GM23248 (cell line): ENCODE data around the gene RAD51B.

Source experiments
- EZH2 ChIP-seq: fragments of 200-600 bp; sonication (generic); IDR thresholded peaks from 2 replicates; pipeline ENCODE4 v1.6.1; 2018; ENCODE audit warnings: antibody characterized with exemption, mild to moderate bottlenecking; ENCODE audit not compliant: insufficient read depth, poor library complexity, severe bottlenecking
- EZH2phosphoT487 ChIP-seq: fragments of 200-600 bp; sonication (generic); IDR thresholded peaks from 2 replicates; pipeline ENCODE4 v1.6.1; 2018; ENCODE audit warnings: antibody characterized with exemption, moderate library complexity, mild to moderate bottlenecking, low read depth; ENCODE audit not compliant: insufficient read depth

DNA sequence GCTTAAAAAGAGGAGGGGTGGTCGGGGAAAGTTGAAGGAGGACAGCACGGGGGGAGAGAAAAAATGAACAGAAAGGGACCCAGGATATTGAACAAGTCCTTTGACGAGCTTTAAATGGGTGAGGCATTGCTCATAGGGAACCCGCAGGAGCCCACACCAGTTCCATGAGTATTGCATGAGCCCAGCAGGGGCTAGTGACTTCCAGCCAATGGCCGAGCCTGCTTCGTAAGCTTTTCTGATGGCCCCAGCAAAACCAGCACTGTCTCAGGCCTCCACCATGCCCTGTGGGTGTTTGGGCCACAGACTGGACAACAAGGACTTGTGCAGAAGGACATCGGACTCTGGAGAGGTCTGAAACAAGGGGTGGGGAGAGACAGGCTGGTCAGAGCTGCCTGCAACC is 863.7 kb downstream of the RAD51B start:
- no peak for TF ChIP-seq EZH2
- no peak for TF ChIP-seq EZH2phosphoT487
